GM18867 (cell line): Measurements from ENCODE around the gene PCDHGA1.
A peak's percentile ranks its signal among the peaks of the same experiment; 100 is the strongest.

Experiments
- ATAC-seq: cut with Tn5 transposase; IDR thresholded peaks from one replicate; pipeline ENCODE4 v1.9.1; 2021; ENCODE audit warnings: mild to moderate bottlenecking, moderate library complexity; ENCODE audit not compliant: unreplicated experiment

The PCDHGA1 gene

DNA sequence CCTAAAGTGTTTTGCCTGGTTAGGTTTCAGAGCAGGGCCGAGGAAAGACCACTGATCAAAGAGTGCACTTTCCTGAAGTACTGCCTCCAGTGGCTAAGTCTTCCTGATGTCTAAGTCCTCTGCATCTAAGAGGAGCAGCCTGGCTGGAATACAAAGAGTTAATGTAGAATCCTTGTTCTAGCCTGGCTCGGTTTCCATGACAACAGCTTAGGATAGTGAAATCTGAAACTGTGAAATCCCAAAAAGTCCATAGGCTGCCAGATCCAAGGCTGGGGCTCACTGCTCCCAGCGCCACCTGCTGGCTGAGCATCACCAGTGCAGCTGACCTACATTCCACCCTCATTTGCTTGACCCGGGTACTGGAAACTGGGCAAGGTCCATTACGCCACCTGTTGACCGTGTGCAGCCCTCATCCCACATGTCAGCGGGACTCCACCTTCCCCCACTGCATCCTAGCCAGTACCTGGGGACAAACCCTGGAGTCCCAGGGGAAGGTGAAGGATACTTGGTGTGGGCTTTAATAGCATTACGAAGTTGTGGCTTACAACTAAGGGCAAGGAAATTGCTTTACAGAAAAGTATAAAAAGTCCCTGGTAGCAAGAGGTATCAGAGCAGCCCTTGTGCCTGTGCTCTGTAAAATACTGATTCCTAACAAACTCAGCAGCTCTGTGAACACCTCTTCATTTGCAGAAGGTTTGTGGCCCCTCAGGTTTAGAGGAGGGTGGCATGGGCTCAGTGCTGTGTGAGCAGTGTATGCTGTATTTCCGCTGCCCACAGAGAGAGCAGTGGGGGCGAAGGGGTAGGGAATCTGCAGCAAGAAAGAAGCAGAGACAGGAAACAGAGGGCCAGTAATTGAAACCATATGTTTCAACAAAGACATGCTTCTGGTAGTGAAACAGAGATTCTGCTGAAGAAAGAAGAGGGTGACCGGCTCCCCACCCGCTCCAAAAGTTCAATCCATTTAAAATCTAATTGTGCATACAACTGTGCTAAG is 194.6 kb downstream of the PCDHGA1 start:
- peak; percentile 85 for ATAC-seq

GRCh38 chr5:141525653-141526052 is 195.3 kb downstream of the PCDHGA1 start:
- ATAC-seq = no peak

DNA sequence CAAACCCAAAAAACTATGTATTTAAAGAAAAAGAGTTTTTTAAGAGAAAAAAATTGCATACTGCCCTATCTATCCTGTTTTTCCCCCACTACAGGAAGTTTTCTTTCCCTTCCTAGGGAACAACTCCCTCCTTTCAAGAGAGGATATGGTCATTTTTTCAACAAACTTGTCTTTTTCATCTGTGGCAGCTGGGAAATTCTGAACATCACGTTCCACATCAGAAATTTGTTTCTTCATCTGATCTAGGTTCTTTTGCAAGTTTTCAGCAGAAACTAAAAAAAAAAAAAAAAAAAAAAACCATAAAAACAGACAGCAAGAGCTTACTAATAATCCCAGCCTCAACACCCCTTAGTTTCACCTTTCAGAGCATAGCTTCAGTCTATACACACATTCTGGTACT is 197.1 kb downstream of the PCDHGA1 start:
- ATAC-seq = no peak

DNA sequence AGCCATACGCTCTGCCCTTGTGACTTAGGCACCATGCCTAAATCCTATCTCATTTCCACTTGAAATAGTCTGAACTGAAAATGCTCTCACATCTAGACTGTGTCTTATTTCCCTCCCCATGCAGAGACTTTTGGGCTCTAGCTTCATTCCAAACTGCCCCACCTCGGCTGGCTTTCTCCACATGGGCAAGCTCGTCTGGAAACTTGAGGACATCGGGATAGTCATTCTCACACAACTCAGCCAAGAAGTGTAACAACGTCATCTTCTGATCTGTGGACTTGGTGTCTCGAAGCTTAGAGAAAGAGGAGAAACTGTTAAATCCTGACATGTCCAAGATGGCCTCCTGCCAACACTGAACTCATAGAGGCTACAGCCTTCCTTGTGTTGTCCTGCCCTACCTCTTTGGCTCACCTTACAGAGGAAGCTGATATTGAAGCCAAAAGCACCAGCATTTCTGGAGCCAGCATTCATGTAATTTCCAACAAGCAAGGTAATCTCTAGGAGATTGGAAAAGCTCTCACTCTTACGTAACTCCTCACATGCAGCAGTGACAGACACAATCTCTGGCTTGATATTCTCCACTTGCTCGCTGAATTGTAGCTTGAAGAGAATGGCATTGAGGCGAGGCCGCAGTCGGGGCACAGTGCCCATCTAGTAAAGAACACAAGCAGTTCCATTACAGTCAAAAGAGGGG is 198.1 kb downstream of the PCDHGA1 start:
- no peak for ATAC-seq

GRCh38 chr5:141529002-141529401 is 198.7 kb downstream of the PCDHGA1 start:
- ATAC-seq = peak; percentile 31

DNA sequence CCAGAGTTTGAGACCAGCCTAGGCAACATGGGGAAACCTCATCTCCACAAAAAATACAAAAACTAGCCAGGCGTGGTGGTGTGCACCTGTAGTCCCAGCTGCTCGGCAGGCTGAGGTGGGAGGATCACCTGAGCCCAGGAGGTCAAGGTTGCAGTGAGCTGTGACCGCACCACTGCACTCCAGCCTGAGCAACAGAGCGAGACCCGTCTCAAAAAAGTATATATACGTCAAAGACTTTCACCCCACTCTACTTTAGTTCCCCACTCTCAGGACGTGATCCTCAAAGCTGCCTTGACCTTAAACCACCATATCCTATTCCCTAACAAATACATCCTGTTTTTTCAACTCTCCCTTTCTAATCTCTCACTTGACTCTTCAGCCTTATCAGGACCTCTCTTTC is 199.6 kb downstream of the PCDHGA1 start:
- peak; percentile 48 for ATAC-seq

- ATAC-seq = no peak
Measured at GRCh38 chr5:141532726-141533125, 202.4 kb downstream of the PCDHGA1 start.

DNA sequence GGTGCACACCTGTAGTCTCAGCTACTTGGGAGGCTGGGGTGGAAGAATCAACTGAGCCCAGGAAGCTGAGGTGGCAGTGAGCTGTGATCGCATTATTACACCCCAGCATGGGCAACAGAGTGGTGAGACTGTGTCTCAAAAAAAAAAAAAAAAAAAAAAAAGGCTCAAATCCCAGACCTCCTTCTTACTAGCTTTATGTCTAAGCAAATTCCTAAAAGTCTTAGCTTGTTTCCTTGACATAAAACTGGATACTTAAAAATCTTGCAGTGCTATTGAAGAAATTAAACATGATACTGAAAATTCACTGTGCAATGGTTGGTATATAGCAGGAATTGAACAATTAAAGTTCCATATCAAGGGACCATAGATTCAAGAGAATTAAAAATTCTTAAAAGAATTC is 203.6 kb downstream of the PCDHGA1 start:
- no peak for ATAC-seq

GRCh38 chr5:141534492-141535213 is 204.3 kb downstream of the PCDHGA1 start:
- no peak for ATAC-seq

DNA sequence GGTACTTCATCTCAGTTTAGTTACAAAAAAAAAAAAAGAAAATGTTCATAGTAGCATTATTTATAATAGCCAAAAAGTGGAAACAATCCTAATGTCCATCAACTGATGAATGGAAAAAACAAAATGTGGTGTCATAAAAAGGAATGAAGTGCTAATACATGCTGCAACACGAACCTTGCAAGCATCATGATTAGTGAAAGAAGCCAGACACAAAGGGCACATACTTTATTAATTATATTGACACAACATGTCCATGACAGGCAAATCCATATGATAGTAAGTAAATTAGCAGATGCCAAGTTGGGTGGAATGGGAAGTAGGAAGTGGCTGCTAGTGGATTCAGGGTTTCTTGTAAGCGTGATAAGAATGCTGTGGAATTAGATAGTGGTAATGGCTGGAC is 212.7 kb downstream of the PCDHGA1 start:
- no peak for ATAC-seq

GRCh38 chr5:141547488-141547887 is 217.2 kb downstream of the PCDHGA1 start:
- no peak for ATAC-seq

DNA sequence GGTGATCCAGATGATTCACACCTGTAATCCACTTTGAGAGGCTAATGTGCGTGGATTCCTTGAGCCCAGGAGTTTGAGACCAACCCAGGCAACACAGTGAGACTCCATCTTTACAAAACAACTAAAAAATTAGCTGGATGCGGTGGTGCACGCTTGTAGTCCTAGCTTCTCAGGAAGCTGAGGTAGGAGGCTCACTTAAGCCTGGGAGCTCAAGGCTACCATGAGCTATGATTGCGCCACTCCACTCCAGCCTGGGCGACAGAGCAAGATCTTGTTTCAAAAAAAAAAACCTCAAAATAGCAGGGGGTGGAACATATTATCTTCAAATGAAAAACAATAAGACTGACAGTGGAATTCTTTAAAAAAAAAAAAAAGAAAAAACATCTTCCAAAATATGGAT is 217.6 kb downstream of the PCDHGA1 start:
- ATAC-seq = no peak

GRCh38 chr5:141557681-141558136 is 227.4 kb downstream of the PCDHGA1 start:
- peak; percentile 69 for ATAC-seq

GRCh38 chr5:141558150-141558549 is 227.8 kb downstream of the PCDHGA1 start:
- ATAC-seq = no peak

DNA sequence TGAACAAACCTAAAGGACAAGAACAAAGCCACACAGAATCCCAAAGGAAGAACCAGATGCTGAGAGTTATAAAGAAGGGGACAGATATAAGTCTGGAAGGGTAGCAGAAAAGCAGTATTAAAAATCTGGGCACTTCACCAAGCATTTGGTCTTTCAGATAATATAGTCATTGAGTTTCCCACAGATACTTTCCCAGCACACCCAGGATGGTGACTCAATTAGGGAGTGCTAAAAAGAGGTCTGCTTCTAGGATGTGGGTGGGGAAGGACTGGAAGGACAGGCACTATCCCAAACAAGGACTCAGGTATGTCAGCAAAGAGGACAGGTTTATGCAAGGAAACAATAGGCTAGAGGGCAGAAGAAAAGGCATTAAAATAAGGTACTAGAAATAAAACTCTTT is 229.1 kb downstream of the PCDHGA1 start:
- ATAC-seq = no peak

GRCh38 chr5:141560151-141560550 is 229.8 kb downstream of the PCDHGA1 start:
- no peak for ATAC-seq

DNA sequence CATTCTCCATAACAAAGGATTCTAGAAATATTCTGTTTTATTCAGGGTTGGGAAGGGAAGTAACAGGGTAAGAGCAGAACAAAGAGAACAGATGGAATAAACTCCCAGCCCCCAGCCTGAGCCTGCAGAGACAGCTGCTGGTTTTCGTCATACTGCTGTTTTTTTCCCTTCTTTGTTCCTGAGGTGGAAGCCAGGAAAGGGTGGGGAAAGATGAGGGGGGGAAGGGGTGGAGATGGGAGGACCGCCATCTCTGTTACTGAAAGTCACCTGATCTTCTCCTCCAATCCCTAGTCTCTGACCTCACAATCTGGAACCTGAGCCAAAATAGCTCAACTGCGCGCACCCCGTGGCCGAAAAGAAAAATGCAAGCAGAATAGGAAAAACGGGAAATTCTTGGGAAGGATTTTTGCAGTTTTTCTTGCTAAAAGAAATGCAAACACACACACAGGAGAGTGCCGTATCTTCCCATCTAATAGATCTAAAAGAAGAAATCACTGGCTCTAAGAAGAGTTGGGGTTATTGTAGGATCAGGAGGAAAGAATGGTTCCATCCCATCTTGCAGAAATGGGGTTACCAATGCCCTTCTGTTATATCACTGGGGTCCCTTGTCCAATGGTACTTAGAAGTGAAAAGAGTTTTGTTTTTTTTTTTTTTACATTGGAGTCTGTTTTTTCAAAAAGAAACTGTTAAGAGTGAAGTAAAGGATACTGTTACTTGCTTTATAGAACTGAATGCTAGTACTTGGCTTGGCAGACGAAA is 230.6 kb downstream of the PCDHGA1 start:
- ATAC-seq = no peak
